Measurements from ENCODE around the gene COMP.

Gene COMP

DNA sequence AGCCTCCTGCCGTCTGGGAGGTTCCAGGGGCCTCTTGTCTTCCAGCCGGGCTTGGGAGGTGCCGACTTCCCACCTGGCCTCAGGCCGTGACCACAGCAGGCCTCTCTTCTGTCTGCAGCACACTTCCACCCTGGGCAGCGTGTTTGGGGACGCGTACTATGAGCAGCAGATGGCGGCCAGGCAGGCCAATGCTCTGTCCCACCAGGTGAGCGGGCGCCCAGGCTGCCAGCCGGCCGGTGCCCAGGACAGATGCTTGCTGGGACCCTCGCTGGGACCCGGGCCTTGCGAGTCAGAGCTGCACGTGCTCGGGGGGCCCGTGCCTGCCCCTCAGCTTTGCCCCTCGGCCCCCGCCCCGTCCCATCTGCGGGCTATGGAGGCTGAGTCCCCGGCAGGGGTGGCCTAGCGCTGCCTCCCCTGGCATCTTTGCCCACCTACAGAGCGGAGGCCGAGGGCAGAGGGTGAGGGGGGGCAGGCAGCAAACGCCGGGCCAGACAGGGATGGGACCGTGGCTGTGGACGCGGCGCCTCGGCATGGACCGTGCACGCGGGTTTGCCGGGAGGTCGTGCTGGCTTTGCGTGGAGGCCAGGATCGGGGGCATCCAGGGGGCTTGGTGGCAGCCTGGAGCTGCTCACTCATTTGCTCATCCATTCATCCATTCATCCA lies 16.2 kb downstream of the COMP start:
- intact Hi-C loops (cut with DNase I): no loop called here
- no peak for DNase-seq

GRCh38 chr19:18774107-18774506 lies 17.0 kb downstream of the COMP start:
- no peak for DNase-seq
- intact Hi-C loops (cut with DNase I): no loop called here

- intact Hi-C loops (cut with DNase I): no loop called here
- DNase-seq: no peak
Measured at GRCh38 chr19:18773682-18774081, 17.4 kb downstream of the COMP start.

- DNase-seq: no peak
Measured at GRCh38 chr19:18772620-18773587, 18.2 kb downstream of the COMP start.

GRCh38 chr19:18771328-18772242 lies 19.5 kb downstream of the COMP start:
- no peak for DNase-seq
- intact Hi-C loops (cut with DNase I): no loop called here

More at GRCh38 chr19:18772620-18773587, 18.2 kb downstream of the COMP start:
- intact Hi-C loops (cut with DNase I): no loop called here

DNA sequence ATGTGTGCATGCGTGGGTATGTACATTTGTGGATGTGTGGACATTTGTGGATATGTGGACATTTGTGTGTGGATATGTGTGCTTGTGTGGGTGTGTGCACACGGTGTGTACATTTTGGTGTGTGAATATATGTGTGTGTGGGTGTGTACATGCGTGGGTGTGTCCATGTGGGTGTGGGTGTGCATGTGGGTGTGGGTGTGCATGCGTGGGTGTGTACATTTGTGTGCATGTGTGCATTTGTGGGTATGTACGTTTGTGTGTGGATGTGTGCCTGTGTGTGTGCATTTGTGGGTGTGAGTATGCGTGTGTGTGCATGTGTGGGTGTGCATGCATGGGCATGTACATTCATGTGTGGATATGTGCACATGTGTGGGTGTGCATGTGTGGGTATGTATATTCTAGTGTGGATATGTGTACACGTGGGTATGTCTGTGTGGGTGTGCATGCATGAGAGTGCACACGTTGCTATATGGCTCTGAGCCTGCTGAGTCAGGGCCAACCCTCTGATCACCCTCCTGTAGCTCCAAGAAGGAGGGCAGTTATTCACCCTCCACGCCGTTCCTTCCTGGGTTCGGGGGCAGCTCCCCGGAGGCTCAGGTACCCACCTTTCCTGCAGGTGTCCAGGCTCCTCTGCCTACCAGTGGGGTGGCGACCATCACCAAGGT lies 20.3 kb downstream of the COMP start:
- DNase-seq: peak in 11 of 42 donors; percentile 21 to 68 (median 50)
- intact Hi-C loops (cut with DNase I): no loop called here

DNA sequence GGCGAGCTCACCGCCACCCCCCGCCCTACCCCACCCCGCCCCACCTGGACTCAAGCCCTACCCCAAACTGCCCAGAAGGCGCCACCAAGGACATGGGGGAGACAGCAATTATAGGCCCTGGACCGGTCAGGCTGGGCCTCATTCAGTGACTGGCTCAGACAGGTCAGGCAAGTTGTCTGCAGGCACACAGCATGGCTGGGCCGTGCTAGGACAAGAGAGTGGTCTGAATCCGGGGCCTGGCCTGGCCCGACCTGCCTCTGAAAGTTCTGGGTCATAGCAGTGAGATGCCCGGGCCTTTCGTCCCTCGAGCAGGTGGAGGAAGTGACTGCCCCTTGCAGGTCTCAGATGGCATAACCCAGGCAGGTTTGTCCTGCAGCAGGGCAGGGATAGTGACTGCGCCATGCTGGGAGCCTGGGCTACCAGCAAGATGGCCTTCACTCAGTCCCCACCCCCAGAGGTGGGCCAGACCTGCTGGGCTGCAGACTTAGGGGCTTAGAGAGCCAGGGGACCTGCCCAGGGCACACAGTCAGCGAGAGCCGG lies 21.0 kb downstream of the COMP start:
- intact Hi-C loops (cut with DNase I): no loop called here
- no peak for DNase-seq

DNA sequence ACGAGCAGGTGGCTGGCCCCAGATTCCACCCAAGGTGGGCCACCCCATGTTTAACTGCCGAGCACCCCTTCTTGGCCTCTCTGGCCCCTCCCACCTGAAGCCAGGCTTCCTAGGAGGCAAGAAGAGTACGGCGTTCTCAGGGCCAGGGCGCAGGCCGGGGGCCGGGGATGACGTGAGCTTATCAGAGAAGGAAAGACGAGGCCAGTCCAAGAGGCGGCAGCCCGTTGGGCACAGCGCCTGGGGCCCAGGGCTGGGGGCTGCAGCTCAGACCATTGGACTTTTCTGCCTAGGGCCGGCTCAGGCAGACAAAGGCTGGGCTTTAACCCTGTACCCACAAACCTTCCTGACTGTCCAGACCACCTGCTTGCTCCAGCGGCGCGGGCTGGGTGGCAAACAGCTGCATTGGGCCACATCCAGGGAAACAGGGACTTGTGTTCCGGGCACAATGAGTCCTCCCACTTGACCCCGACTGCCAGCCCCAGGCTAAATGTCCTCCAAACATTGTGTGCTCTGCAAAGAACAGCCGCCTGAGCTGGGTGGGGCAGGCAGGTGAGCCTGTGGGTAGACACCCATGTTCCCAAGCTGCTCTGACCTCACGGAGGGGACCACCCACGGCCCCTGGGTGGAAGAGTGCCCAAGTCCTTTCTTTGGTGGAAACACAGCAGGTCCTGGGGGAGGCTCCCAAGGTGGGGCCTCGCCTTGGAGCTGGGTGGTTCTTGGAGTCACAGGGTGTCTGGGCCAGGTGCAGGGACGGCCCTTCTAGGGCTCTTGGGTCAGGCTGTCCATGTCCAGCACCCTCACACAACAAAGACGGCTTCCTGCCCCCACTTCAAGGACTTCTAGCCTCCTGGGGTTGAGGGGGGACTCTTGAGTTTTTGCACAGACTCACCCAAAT lies 21.9 kb downstream of the COMP start:
- peak in 1 of 42 donors; percentile 39 for DNase-seq
- intact Hi-C loops (cut with DNase I): no loop called here

- no peak for DNase-seq
- intact Hi-C loops (cut with DNase I): no loop called here
Measured at GRCh38 chr19:18768046-18768771, 22.9 kb downstream of the COMP start.

DNA sequence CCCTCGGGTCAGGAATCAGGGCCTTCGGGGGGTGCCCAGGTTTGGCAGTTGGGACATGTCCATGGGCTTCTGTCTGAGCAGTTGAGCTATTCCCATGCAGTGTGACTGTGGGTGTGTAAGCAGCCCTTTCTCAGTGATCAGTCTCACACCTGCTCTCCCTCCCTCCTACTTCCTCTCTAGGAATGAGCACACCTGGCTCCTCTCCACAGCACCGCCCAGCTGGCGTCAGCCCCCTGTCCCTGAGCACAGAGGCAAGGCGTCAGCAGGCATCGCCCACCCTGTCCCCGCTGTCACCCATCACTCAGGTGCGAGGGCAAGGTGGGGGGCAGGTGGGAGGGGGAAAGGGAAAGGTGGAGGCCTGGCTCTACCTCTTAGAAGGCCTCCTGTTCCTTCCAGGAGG lies 25.9 kb downstream of the COMP start:
- intact Hi-C loops (cut with DNase I): no loop called here
- no peak for DNase-seq

- DNase-seq: no peak
- intact Hi-C loops (cut with DNase I): no loop called here
Measured at GRCh38 chr19:18764591-18765051, 26.5 kb downstream of the COMP start.

GRCh38 chr19:18763674-18764590 lies 27.2 kb downstream of the COMP start:
- intact Hi-C loops (cut with DNase I): no loop called here
- DNase-seq: peak in 2 of 42 donors; percentile 31 to 32

DNA sequence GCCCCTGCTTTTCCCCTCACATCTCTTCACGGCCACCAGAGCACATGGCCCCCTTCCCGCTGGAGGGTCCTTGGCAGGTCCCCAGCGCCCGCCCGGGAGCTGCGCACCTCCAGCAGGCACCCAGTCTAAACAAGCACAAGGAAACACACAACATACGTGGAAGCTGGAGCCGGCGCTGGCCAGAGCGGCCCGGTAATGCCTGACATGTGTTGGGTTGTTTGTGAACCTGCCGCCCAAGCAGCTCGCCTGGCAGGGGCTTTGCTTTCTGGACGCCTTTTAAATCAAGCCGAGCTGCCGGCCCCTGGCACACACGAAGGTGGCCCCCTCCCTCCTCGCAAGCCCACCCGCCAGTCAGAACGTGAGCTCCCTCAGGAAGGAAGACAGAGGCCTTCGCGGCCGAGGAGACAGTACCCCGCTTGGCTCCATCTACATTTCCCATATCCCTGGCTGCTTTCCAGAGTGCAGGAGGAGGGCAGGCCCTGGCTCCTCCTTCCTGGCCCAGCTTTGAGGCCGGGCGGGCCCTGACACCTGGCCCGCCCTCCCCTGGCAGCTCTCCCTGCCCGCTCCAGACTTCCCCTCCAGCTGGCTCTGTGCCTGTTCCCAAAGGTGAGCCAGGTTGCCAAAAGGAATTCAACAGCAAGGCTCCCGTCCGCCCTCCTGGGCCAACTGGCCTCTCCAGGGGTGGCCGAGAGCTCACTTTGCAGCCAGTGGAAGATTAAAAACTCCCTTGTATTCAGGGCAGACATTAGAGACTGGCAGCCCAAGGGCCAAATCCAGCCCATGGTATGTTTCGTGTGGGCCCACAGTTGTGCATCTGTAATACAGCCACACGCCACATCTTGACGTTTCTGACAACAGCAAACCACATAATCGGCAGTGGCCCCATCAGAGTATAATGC lies 28.7 kb downstream of the COMP start:
- DNase-seq: peak in 10 of 42 donors; percentile 19 to 50 (median 33)
- intact Hi-C loops (cut with DNase I): no loop called here

- intact Hi-C loops (cut with DNase I): no loop called here
Measured at GRCh38 chr19:18761531-18762110, 29.5 kb downstream of the COMP start.

More at GRCh38 chr19:18761531-18762110, 29.5 kb downstream of the COMP start:
- peak in 1 of 42 donors; percentile 30 for DNase-seq

Measured in head of caudate nucleus (tissue), 42 donors.